GM23248 (cell line): ENCODE measurements around the gene NSD2. TPM values are rescaled to one million over a fixed set of nuclear protein-coding genes. Genes with fewer than 3 reads are reported as not detected.

Source experiments
- DNase-seq: peaks from one replicate; pipeline ENCODE4 v3.0.0-alpha.2; 2015
- H2AFZ ChIP-seq: fragments of 200-600 bp; sonication (generic); 2 replicates; pipeline ENCODE4 v1.6.1; 2016; ENCODE audit warnings: antibody characterized with exemption
- H3F3A ChIP-seq: fragments of 200-600 bp; sonication (generic); 2 replicates; pipeline ENCODE4 v1.6.1; 2016; ENCODE audit warnings: mild to moderate bottlenecking, antibody characterized with exemption, mixed run types; ENCODE audit not compliant: insufficient read depth
- H3K27ac ChIP-seq: fragments of 200-600 bp; sonication (generic); 2 replicates; pipeline ENCODE4 v1.5.1; 2016; ENCODE audit warnings: mild to moderate bottlenecking
- H3K27me3 ChIP-seq: fragments of 200-600 bp; sonication (generic); replicated peaks from 2 replicates; pipeline ENCODE4 v1.6.1; 2016; ENCODE audit warnings: mild to moderate bottlenecking; ENCODE audit not compliant: insufficient read depth
- H3K36me3 ChIP-seq: fragments of 200-600 bp; sonication (generic); 2 replicates; pipeline ENCODE4 v1.6.1; 2016; ENCODE audit warnings: low read depth, mild to moderate bottlenecking
- H3K4me1 ChIP-seq: fragments of 200-600 bp; sonication (generic); 2 replicates; pipeline ENCODE4 v1.6.1; 2016; ENCODE audit warnings: mild to moderate bottlenecking; ENCODE audit not compliant: insufficient read depth
- H3K4me2 ChIP-seq: fragments of 200-600 bp; sonication (generic); one replicate; pipeline ENCODE4 v1.6.1; 2016; ENCODE audit warnings: mild to moderate bottlenecking; ENCODE audit not compliant: unreplicated experiment
- H3K4me3 ChIP-seq: fragments of 200-600 bp; sonication (generic); 2 replicates; pipeline ENCODE4 v1.5.1; 2016; ENCODE audit warnings: mild to moderate bottlenecking
- H3K79me2 ChIP-seq: fragments of 200-600 bp; sonication (generic); 2 replicates; pipeline ENCODE4 v1.6.1; 2016; ENCODE audit warnings: mild to moderate bottlenecking; ENCODE audit not compliant: insufficient read depth
- H3K9ac ChIP-seq: fragments of 200-600 bp; sonication (generic); 2 replicates; pipeline ENCODE4 v1.6.1; 2016; ENCODE audit warnings: mild to moderate bottlenecking
- H3K9me2 ChIP-seq: fragments of 200-600 bp; sonication (generic); 2 replicates; pipeline ENCODE4 v1.6.1; 2016; ENCODE audit warnings: mixed run types, mild to moderate bottlenecking, moderate library complexity; ENCODE audit not compliant: insufficient read depth
- H3K9me3 ChIP-seq: fragments of 200-600 bp; sonication (generic); one replicate; pipeline ENCODE4 v1.6.1; 2017; ENCODE audit warnings: low read depth
- H4K20me1 ChIP-seq: fragments of 200-600 bp; sonication (generic); 2 replicates; pipeline ENCODE4 v1.6.0; 2016; ENCODE audit not compliant: insufficient read depth
- EZH2 ChIP-seq: fragments of 200-600 bp; sonication (generic); IDR thresholded peaks from 2 replicates; pipeline ENCODE4 v1.6.1; 2018; ENCODE audit warnings: antibody characterized with exemption, mild to moderate bottlenecking; ENCODE audit not compliant: insufficient read depth, poor library complexity, severe bottlenecking
- EZH2phosphoT487 ChIP-seq: fragments of 200-600 bp; sonication (generic); IDR thresholded peaks from 2 replicates; pipeline ENCODE4 v1.6.1; 2018; ENCODE audit warnings: antibody characterized with exemption, moderate library complexity, mild to moderate bottlenecking, low read depth; ENCODE audit not compliant: insufficient read depth
- WGBS, 2 experiments: methylation state at CpG; one replicate each; pipeline ENCODE4 v1.1.6; 2015 to 2017; ENCODE audit warnings: low lambda C conversion rate in 2 of 2, low coverage in 1 of 2; ENCODE audit errors: missing lambda C conversion rate in 2 of 2; 5-methylcytosine and 5-hydroxymethylcytosine counted together
- in situ Hi-C: fragments of 300-500 bp; cut with MboI; formaldehyde crosslinking; loops from 2 replicates; pipeline ENCODE4 v1.15.0; 2020
- polyA plus RNA-seq: library from polyadenylated mRNA; unstranded; fragments of >200 nt; fragmentation: Nextera tagmentation; extraction: Ambion mirVana; gene quantifications from 2 replicates; pipeline ENCODE4 v1.2.1, GENCODE V29; 2016
- total RNA-seq: library from RNA; depleted of rRNA; stranded (reverse); fragments of >200 nt; shearing (Covaris generic); gene quantifications from 2 replicates; pipeline ENCODE4 v1.2.3, GENCODE V29; 2014

NSD2 gene
- total and polyA plus RNA-seq, 2 experiments from 2014 or later, result 20.1 to 32.4 TPM

DNA sequence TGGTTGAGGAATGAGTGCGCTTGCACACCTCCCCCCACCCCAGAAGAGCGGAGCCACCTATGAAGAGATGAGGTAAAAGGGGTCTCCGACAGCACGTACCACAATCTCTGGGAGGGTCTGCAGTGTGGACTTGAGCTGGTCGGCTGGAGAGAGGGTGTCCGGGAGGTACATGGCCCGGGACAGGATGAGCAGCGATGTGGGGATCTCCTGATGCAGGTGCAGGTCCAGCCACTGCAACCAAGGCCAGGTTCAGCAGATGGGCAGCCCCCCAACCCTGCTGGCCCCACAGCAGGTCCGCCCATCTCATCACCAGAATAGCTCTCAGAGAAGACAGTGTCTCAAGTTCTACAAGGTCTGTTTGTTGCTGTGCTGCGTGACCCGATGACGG is 47.7 kb upstream of the NSD2 start:
- Histone ChIP-seq H3K9me2 (no peaks in the 10 kb centered on the region), H3K27me3 (no peaks in the 10 kb centered on the region), H3K79me2 (no peaks in the 10 kb centered on the region), H2AFZ (no peak overlapping the region), H3K9me3 (no peaks in the 10 kb centered on the region), H3K4me2 (no peak overlapping the region), H3K4me1 (no peaks in the 10 kb centered on the region), H3K27ac (no peak overlapping the region), H3F3A (no peaks in the 10 kb centered on the region), H4K20me1 (no peaks in the 10 kb centered on the region), H3K9ac (no peak overlapping the region), H3K4me3 (no peak overlapping the region), H3K36me3 (peaks cover 14% of the 10 kb centered on the region; the same call in 1 of the 2 replicates)
- DNase-seq, result no peak
- TF ChIP-seq EZH2phosphoT487, result no peak
- no peak for TF ChIP-seq EZH2
- in situ Hi-C loops, result no loop called here
- WGBS, 2 experiments, result 92 to 96% methylated on average over 10 to 12 of the region's 12 CpGs

- Histone ChIP-seq H3K27ac (no peak overlapping the region), H3K4me1 (no peaks in the 10 kb centered on the region), H3F3A (0 out of 2 replicates have a peak, but pooled peaks cover under 1% of the 10 kb centered on the region), H2AFZ (no peak overlapping the region), H3K79me2 (no peaks in the 10 kb centered on the region), H3K9ac (no peak overlapping the region), H3K9me3 (no peaks in the 10 kb centered on the region), H3K4me2 (no peak overlapping the region), H4K20me1 (no peaks in the 10 kb centered on the region), H3K9me2 (no peaks in the 10 kb centered on the region), H3K36me3 (peaks cover 10% of the 10 kb centered on the region; the same call in 1 of the 2 replicates), H3K4me3 (no peak overlapping the region), H3K27me3 (no peaks in the 10 kb centered on the region)
- 81% methylated on average over 11 of the region's 11 CpGs for WGBS, 2 experiments
- TF ChIP-seq EZH2 (no peak), EZH2phosphoT487 (no peak)
- no peak for DNase-seq
- in situ Hi-C loops, result no loop called here
Measured at GRCh38 chr4:1824746-1825145, 46.4 kb upstream of the NSD2 start.

DNA sequence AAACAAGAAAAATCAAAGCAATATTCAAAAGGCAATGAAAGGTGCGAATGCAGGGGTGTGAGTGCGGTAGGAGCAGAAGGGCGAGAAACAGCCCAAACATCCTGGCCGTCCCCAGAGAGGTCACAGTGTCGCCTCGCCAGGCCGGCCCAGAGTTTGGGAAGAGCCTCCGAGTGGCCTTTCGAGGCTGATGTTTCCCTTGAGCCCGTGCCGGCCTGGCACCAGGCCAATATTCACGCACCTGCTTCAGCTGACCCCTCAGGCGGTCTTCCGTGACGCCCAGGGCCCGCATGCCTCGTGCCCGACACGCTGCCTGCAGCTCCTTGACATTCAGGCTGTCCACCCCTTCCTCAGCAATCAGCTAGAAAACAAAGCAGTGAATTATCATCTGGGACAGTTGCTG is 45.9 kb upstream of the NSD2 start:
- H3K9ac ChIP-seq, result no peak overlapping the region
- 90% methylated on average over 19 of the region's 19 CpGs for WGBS, 2 experiments
- no peaks in the 10 kb centered on the region for H3K79me2 ChIP-seq
- peaks cover 7% of the 10 kb centered on the region; the same call in 1 of the 2 replicates for H3F3A ChIP-seq
- H3K4me3 ChIP-seq, result no peak overlapping the region
- H2AFZ ChIP-seq, result no peak overlapping the region
- no peaks in the 10 kb centered on the region for H3K27me3 ChIP-seq
- H3K9me3 ChIP-seq, result no peaks in the 10 kb centered on the region
- in situ Hi-C loops, result no loop called here
- peaks cover 5% of the 10 kb centered on the region; the same call in 1 of the 2 replicates for H3K36me3 ChIP-seq
- no peak overlapping the region for H3K27ac ChIP-seq
- no peak overlapping the region for H3K4me2 ChIP-seq
- no peaks in the 10 kb centered on the region for H3K4me1 ChIP-seq
- H3K9me2 ChIP-seq, result no peaks in the 10 kb centered on the region
- no peaks in the 10 kb centered on the region for H4K20me1 ChIP-seq
- no peak for TF ChIP-seq EZH2
- no peak for TF ChIP-seq EZH2phosphoT487
- DNase-seq, result no peak

DNA sequence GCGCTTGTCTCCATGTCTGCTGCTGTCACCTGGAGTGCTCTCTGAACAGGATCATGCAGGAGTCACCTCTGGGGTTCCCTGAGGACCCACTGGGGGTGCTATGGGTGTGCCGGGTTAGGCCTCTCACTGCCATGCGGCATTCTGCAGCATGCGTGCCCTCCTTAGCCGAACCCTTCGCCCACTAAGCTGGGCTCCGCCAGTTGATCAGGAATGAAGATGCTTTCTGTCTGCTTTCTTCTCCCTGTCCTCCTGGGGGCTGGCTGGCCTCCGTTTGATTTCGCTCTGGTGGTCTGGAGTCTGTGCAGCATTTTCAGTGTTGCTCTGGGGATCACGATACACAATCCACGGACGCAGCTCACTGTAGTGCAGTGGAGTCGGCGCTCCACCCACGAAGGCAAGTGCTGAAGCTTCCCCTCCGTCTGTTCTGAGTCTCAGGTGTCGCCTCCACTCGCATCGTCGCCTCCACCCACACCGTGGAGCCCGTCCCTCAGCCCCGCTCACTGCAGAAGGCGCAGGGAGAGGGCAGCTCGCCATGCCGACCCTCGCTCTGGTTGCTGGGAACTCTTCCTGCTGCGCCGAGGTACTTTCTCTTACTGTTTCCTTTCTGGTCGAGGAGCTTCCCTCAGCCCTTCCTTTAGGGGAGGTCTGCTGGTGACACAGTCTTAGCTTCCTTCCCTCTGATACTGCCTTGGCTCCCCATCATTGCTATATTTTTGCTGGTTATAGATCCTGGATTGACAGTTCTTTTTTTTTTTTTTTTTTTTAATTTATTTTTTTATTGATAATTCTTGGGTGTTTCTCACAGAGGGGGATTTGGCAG is 44.5 kb upstream of the NSD2 start:
- in situ Hi-C loops, result no loop called here
- H3K4me1 ChIP-seq, result no peaks in the 10 kb centered on the region
- 93% methylated on average over 27 to 30 of the region's 30 CpGs for WGBS, 2 experiments
- H3K79me2 ChIP-seq, result no peaks in the 10 kb centered on the region
- H3K9me2 ChIP-seq, result no peaks in the 10 kb centered on the region
- no peaks in the 10 kb centered on the region for H3K9me3 ChIP-seq
- no peak overlapping the region for H3K9ac ChIP-seq
- TF ChIP-seq EZH2phosphoT487, result no peak
- TF ChIP-seq EZH2, result no peak
- H2AFZ ChIP-seq, result no peak overlapping the region
- H3K4me2 ChIP-seq, result no peak overlapping the region
- no peaks in the 10 kb centered on the region for H4K20me1 ChIP-seq
- no peak overlapping the region for H3K27ac ChIP-seq
- H3K27me3 ChIP-seq, result no peaks in the 10 kb centered on the region
- peaks cover 7% of the 10 kb centered on the region; the same call in 1 of the 2 replicates for H3F3A ChIP-seq
- no peaks in the 10 kb centered on the region; the same call in 1 of the 2 replicates for H3K36me3 ChIP-seq
- no peak for DNase-seq
- H3K4me3 ChIP-seq, result no peak overlapping the region
